CD14-positive monocyte (primary cell): ENCODE measurements around the gene MED12L. TPM values are rescaled to one million over a fixed set of nuclear protein-coding genes. Genes with fewer than 3 reads are reported as not detected.

Experiments used
- DNase-seq, 3 donors: peaks; one replicate each; pipeline ENCODE4 v3.0.0-alpha.2; 2011 to 2022
- H2AFZ ChIP-seq: 2 replicates; pipeline ENCODE4 v1.6.0; 2012; ENCODE audit warnings: mild to moderate bottlenecking, low read depth, low read length, inconsistent platforms; ENCODE audit not compliant: insufficient read depth, poor library complexity, severe bottlenecking
- H3K27ac ChIP-seq, 2 donors: 1 replicate in 1 of 2; 2 replicates in 1 of 2; pipeline ENCODE4 v1.5.1; 2012 to 2013; ENCODE audit warnings: low read length in 2 of 2, control low read depth in 1 of 2, inconsistent platforms in 1 of 2, low read depth in 1 of 2, mild to moderate bottlenecking in 1 of 2
- H3K27me3 ChIP-seq, 2 donors: one replicate each; pipeline versions ENCODE4 v1.6.0 to v1.6.1; 2011 to 2013; ENCODE audit warnings: low read length in 2 of 2; ENCODE audit not compliant: control insufficient read depth in 2 of 2, insufficient read depth in 2 of 2
- H3K36me3 ChIP-seq, 2 donors: replicated peaks in 1 of 2; 1 replicate in 1 of 2; 2 replicates in 1 of 2; pipeline versions ENCODE4 v1.5.1 to v1.6.1; 2012 to 2013; ENCODE audit warnings: low read length in 2 of 2, control low read depth in 1 of 2, inconsistent platforms in 1 of 2, mild to moderate bottlenecking in 1 of 2; ENCODE audit not compliant: insufficient read depth in 2 of 2, control insufficient read depth in 1 of 2
- H3K4me1 ChIP-seq, 2 donors: 1 replicate in 1 of 2; 2 replicates in 1 of 2; pipeline versions ENCODE4 v1.5.1 to v1.6.1; 2012 to 2013; ENCODE audit warnings: low read length in 2 of 2, control low read depth in 1 of 2, inconsistent platforms in 1 of 2, mild to moderate bottlenecking in 1 of 2, moderate library complexity in 1 of 2; ENCODE audit not compliant: insufficient read depth in 2 of 2, control insufficient read depth in 1 of 2
- H3K4me2 ChIP-seq: replicated peaks from 2 replicates; pipeline ENCODE3; 2012; ENCODE audit warnings: low read length, moderate library complexity, mild to moderate bottlenecking; ENCODE audit not compliant: poor library complexity, severe bottlenecking; ENCODE audit errors: extremely low read depth
- H3K4me3 ChIP-seq, 3 experiments: fragments of 200-600 bp in 1 of 3; sonication (generic) in 1 of 3; replicated peaks in 1 of 3; 1 replicate in 2 of 3; 2 replicates in 1 of 3; pipeline ENCODE4 v1.5.1; 2011 to 2013; ENCODE audit warnings: low read length in 3 of 3, mild to moderate bottlenecking in 3 of 3, control low read depth in 2 of 3, low read depth in 2 of 3, inconsistent platforms in 1 of 3, moderate library complexity in 1 of 3
- H3K79me2 ChIP-seq: 2 replicates; pipeline ENCODE4 v1.6.0; 2012; ENCODE audit warnings: mild to moderate bottlenecking, control low read depth, inconsistent platforms, low read length, moderate library complexity; ENCODE audit not compliant: insufficient read depth
- H3K9ac ChIP-seq: 2 replicates; pipeline ENCODE4 v1.6.0; 2017; ENCODE audit warnings: low read length, mild to moderate bottlenecking; ENCODE audit not compliant: insufficient read depth, poor library complexity, severe bottlenecking
- H3K9me3 ChIP-seq, 2 donors: replicated peaks in 1 of 2; 1 replicate in 1 of 2; 2 replicates in 1 of 2; pipeline versions ENCODE4 v1.5.1 to v1.6.1; 2012 to 2013; ENCODE audit warnings: low read length in 2 of 2, control low read depth in 1 of 2; ENCODE audit not compliant: control insufficient read depth in 1 of 2, insufficient read depth in 1 of 2
- H4K20me1 ChIP-seq: 2 replicates; pipeline ENCODE4 v1.6.0; 2012; ENCODE audit warnings: mild to moderate bottlenecking, low read length, control low read depth, moderate library complexity; ENCODE audit not compliant: insufficient read depth
- H3K27ac Mint-ChIP-seq, 7 donors: one replicate each; pipeline ENCODE4 v1.8.0; 2020; ENCODE audit warnings: mild to moderate bottlenecking in 7 of 7, mixed read lengths in 7 of 7, moderate library complexity in 6 of 7, inconsistent platforms in 2 of 7
- H3K27me3 Mint-ChIP-seq, 3 donors: one replicate each; pipeline ENCODE4 v1.8.0; 2021 to 2022; ENCODE audit warnings: low read depth in 3 of 3, mild to moderate bottlenecking in 3 of 3, mixed read lengths in 3 of 3, moderate library complexity in 3 of 3, inconsistent platforms in 1 of 3
- H3K36me3 Mint-ChIP-seq, 2 donors: one replicate each; pipeline ENCODE4 v1.8.0; 2020; ENCODE audit warnings: mixed read lengths in 2 of 2, inconsistent platforms in 1 of 2, mild to moderate bottlenecking in 1 of 2
- H3K4me1 Mint-ChIP-seq: one replicate; pipeline ENCODE4 v1.8.0; 2020; ENCODE audit warnings: mild to moderate bottlenecking, mixed read lengths
- H3K4me3 Mint-ChIP-seq, 2 donors: one replicate each; pipeline ENCODE4 v1.8.0; 2020; ENCODE audit warnings: mild to moderate bottlenecking in 2 of 2, mixed read lengths in 2 of 2, moderate library complexity in 1 of 2
- H3K9me3 Mint-ChIP-seq, 7 donors: one replicate each; pipeline ENCODE4 v1.8.0; 2020 to 2022; ENCODE audit warnings: mixed read lengths in 7 of 7, mild to moderate bottlenecking in 6 of 7, moderate library complexity in 6 of 7, inconsistent platforms in 2 of 7
- CTCF ChIP-seq: fragments of 200-600 bp; IDR thresholded peaks from one replicate; pipeline ENCODE4 v1.8.0; 2022; ENCODE audit warnings: antibody characterized with exemption, mild to moderate bottlenecking
- WGBS: methylation state at CpG from one replicate; pipeline ENCODE4 v1.1.5; 2013; ENCODE audit warnings: missing lambda C conversion rate; ENCODE audit not compliant: insufficient coverage; 5-methylcytosine and 5-hydroxymethylcytosine counted together
- intact Hi-C, 2 donors: fragments of 100-400 bp; cut with micrococcal nuclease; formaldehyde crosslinking; loops; one replicate each; pipeline versions ENCODE4 v1.15.0 to v1.15.1; 2023
- polyA plus RNA-seq, 3 donors: library from polyadenylated mRNA; depleted of rRNA in 1 of 3; unstranded in 2 of 3; stranded (reverse) in 1 of 3; fragments of 300-500 nt in 2 of 3; fragments of >200 nt in 1 of 3; fragmentation: Illumina TruSeq in 2 of 3; gene quantifications; 1 replicate in 2 of 3; 2 replicates in 1 of 3; pipeline ENCODE4 v1.2.3, GENCODE V29; 2012 to 2021

MED12L gene
- polyA plus RNA-seq, 3 donors = 0.12 to 0.29 TPM; not detected in 1

GRCh38 chr3:151112731-151113130 is 27.3 kb downstream of the MED12L start:
- H3K4me3 Mint-ChIP-seq = no peak overlapping the region
- H3K4me1 Mint-ChIP-seq = no peaks in the 10 kb centered on the region
- WGBS = 100% methylated on average over 1 of the region's 3 CpGs

GRCh38 chr3:151113343-151113742 is 27.9 kb downstream of the MED12L start:
- Histone ChIP-seq H3K4me2 (no peak overlapping the region), H3K9me3 (no peaks in the 10 kb centered on the region), H3K4me3 (no peak overlapping the region), H3K79me2 (no peaks in the 10 kb centered on the region), H3K36me3 (no peaks in the 10 kb centered on the region), H3K9ac (no peak overlapping the region), H2AFZ (no peak overlapping the region), H4K20me1 (no peaks in the 10 kb centered on the region), H3K27ac (no peak overlapping the region), H3K27me3 (no peaks in the 10 kb centered on the region), H3K4me1 (no peaks in the 10 kb centered on the region)
- H3K27me3 Mint-ChIP-seq = no peaks in the 10 kb centered on the region
- no CpG with 5 or more reads among the region's 1 CpG for WGBS
- intact Hi-C loops = no loop called here
- H3K9me3 Mint-ChIP-seq = no peaks in the 10 kb centered on the region
- H3K36me3 Mint-ChIP-seq = no peaks in the 10 kb centered on the region
- no peak for DNase-seq
- TF ChIP-seq CTCF = no peak
- no peak overlapping the region for H3K4me3 Mint-ChIP-seq
- H3K4me1 Mint-ChIP-seq = no peaks in the 10 kb centered on the region
- peak overlapping the region in 1 of 7 donors; percentile 60 for H3K27ac Mint-ChIP-seq

More at GRCh38 chr3:151112731-151113130, 27.3 kb downstream of the MED12L start:
- Histone ChIP-seq H3K9ac (no peak overlapping the region), H3K36me3 (no peaks in the 10 kb centered on the region), H3K27me3 (no peaks in the 10 kb centered on the region), H2AFZ (no peak overlapping the region), H3K4me2 (no peak overlapping the region), H3K27ac (no peak overlapping the region), H3K4me3 (no peak overlapping the region), H3K9me3 (no peaks in the 10 kb centered on the region), H3K79me2 (no peaks in the 10 kb centered on the region), H4K20me1 (no peaks in the 10 kb centered on the region), H3K4me1 (no peaks in the 10 kb centered on the region)
- intact Hi-C loops = no loop called here
- TF ChIP-seq CTCF = no peak
- Mint-ChIP-seq H3K27ac (no peak overlapping the region), H3K27me3 (no peaks in the 10 kb centered on the region), H3K9me3 (no peaks in the 10 kb centered on the region), H3K36me3 (no peaks in the 10 kb centered on the region)
- DNase-seq = no peak
